Nasal cavity respiratory epithelium epithelial cell of viscerocranial mucosa (primary cell): Measurements from ENCODE around the gene ZNF70. TPM values are rescaled to one million over a fixed set of nuclear protein-coding genes. Genes with fewer than 3 reads are reported as not detected.

ENCODE experiments used
- total RNA-seq: library from RNA; depleted of rRNA; stranded (reverse); fragments of >200 nt; gene quantifications from 2 replicates; pipeline ENCODE4 v1.2.3, GENCODE V29; 2014

Gene ZNF70
- total RNA-seq, result 1.7 and 2.9 TPM in 2 replicates

GRCh38 chr22:23750714-23751440 lies at the start of gene ZNF70:
Gene ZNF70, minus strand, starts transcription at chr22:23751112. Its CDS starts 5,972 bp downstream, at chr22:23745140.

DNA sequence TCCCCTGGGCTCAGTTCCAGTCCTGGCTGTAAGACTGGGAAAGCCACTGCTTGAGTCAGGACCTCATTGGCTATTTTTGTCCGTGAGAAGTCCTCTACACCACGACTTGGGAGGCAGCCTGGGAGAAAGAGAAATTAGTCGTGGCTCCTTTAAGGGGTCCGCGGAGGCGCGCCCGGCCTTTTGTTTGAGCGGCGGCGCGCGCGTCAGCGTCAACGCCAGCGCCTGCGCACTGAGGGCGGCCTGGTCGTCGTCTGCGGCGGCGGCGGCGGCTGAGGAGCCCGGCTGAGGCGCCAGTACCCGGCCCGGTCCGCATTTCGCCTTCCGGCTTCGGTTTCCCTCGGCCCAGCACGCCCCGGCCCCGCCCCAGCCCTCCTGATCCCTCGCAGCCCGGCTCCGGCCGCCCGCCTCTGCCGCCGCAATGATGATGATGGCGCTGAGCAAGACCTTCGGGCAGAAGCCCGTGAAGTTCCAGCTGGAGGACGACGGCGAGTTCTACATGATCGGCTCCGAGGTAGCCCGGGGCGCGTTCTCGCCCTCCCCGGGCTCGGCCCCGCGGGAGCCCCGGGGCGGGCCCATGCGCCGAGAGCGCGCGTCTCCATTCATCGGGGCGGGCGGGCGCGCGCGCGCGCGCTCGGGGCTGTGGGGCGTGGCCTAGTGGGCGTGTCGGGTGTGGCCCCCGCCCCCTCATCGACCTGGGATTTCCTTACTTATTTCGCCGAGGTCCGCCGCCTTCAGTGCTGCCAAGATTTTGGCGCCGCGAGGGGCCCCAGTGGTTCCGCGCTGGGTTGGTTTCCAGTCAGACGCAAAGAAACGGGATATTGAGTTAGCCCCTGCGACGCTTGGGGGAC lies 36.1 kb upstream of the ZNF70 start, which contains the start of gene SMARCB1:
SMARCB1 (plus strand) TSS at position 215 of the 848 bp plus-strand sequence; CDS start at position 419, 204 bp downstream.

GRCh38 chr22:23772649-23773473 lies 21.9 kb upstream of the ZNF70 start, which contains the start of gene MMP11:
Gene MMP11, plus strand, starts transcription at chr22:23772849. Its CDS starts 22 bp downstream, at chr22:23772871.

GRCh38 chr22:23767673-23768548 lies 17.0 kb upstream of the ZNF70 start, which contains the start of gene CHCHD10:
Gene CHCHD10, minus strand, starts transcription at chr22:23767972. Its CDS starts 98 bp downstream, at chr22:23767874.

GRCh38 chr22:23762842-23763578 lies 12.1 kb upstream of the ZNF70 start, which contains the start of gene C22orf15:
Gene C22orf15, plus strand, starts transcription at chr22:23762990. Its CDS starts 317 bp downstream, at chr22:23763307.

DNA sequence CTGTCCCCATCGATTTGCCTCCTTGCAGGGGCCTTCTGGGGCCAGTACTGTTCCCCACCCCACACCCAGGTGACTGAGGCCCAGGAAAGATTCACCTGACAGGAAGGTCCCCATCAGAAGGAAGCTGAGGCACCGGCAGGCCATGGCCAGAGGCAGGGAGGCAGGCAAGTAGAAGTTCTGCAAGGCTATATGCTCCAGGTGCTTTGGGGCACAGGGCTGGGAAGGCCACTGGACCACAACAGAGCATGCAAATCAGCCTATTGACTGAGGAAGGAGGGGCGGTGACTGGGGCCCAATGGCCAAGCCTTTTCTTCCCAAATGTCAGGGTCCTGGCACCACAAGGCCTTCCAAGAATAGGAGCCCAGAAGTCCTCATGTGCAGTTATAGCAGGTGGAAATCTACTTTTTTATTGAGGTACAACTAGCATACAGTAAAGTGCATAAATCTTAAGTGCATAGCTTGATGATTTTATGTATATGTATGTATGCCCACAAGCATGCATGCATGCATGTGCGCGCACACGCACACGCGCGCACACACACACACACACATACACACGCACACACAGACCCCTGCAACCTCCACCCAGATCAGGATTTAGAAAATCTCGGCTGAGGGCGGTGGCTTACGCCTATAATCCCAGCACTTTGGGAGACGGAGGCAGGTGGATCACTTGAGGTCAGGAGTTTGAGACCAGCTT lies 3.5 kb upstream of the ZNF70 start, which contains the start of gene VPREB3:
VPREB3 (minus strand) TSS at position 206 of the 700 bp plus-strand sequence; CDS start at position 144, 62 bp downstream.

DNA sequence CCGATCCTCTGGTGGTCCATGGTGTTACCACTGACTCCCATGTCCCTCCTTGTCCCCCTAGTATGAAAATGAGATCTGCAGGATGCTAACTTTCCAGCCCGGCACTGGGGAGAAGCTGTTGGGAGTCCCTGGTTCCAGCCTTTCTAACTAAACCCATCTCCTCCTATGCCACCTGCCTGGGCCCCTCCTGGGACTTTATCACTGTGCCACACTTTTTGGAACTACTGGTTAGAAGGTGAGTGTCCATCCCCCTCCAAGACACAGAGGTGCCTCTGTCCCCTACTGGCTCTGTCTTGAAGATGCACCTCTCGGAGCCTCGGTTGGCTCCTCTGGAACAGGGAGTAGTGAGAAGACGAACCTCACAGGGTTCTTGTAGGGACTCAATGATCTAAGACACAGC lies 60.2 kb downstream of the ZNF70 start, which contains the start of gene RGL4:
RGL4 (plus strand) TSS at position 301 of the 400 bp plus-strand sequence. CDS start 1,018 bp downstream, outside the sequence.

Other genes with a start within 250 kb of the ZNF70 start
- gene IGLL1, start 170.8 kb downstream of the ZNF70 start, total RNA-seq, result not detected in 2 replicates
- gene DRICH1, start 118.8 kb downstream of the ZNF70 start, total RNA-seq, result 0.43 TPM in 1 of 2 replicates, not detected in the other
- not detected in 2 replicates for gene RGL4, start 60.1 kb downstream of the ZNF70 start, total RNA-seq
- gene VPREB3, start 3.3 kb upstream of the ZNF70 start, total RNA-seq, result not detected in 2 replicates
- gene C22orf15, start 11.9 kb upstream of the ZNF70 start, total RNA-seq, result not detected in 2 replicates
- 10.6 and 29.6 TPM in 2 replicates for gene CHCHD10, start 16.9 kb upstream of the ZNF70 start, total RNA-seq
- gene MMP11, start 21.7 kb upstream of the ZNF70 start, total RNA-seq, result 0.34 and 0.93 TPM in 2 replicates
- gene SMARCB1, start 35.9 kb upstream of the ZNF70 start, total RNA-seq, result 30.4 and 39.5 TPM in 2 replicates
- gene DERL3, start 87.9 kb upstream of the ZNF70 start, total RNA-seq, result under 0.01 and 0.07 TPM in 2 replicates
- gene SLC2A11, start 106.8 kb upstream of the ZNF70 start, total RNA-seq, result 6.2 and 10.0 TPM in 2 replicates
- 210 and 212 TPM in 2 replicates for gene MIF, start 143.3 kb upstream of the ZNF70 start, total RNA-seq
- gene GSTT2B, start 210.1 kb upstream of the ZNF70 start, total RNA-seq, result 0.21 and 0.34 TPM in 2 replicates
- 0.28 and 1.7 TPM in 2 replicates for gene DDTL, start 215.8 kb upstream of the ZNF70 start, total RNA-seq
- gene DDT, start 223.3 kb upstream of the ZNF70 start, total RNA-seq, result 53.7 and 68.4 TPM in 2 replicates
- gene GSTT2, start 229.0 kb upstream of the ZNF70 start, total RNA-seq, result not detected in 2 replicates